ENCODE measurements around the gene FMO4.
A peak's percentile ranks its signal among the peaks of the same experiment; 100 is the strongest.

FMO4 gene, protein sequence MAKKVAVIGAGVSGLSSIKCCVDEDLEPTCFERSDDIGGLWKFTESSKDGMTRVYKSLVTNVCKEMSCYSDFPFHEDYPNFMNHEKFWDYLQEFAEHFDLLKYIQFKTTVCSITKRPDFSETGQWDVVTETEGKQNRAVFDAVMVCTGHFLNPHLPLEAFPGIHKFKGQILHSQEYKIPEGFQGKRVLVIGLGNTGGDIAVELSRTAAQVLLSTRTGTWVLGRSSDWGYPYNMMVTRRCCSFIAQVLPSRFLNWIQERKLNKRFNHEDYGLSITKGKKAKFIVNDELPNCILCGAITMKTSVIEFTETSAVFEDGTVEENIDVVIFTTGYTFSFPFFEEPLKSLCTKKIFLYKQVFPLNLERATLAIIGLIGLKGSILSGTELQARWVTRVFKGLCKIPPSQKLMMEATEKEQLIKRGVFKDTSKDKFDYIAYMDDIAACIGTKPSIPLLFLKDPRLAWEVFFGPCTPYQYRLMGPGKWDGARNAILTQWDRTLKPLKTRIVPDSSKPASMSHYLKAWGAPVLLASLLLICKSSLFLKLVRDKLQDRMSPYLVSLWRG

GRCh38 chr1:171313835-171314320 is at the start of gene FMO4:
Gene FMO4 (plus strand): TSS chr1:171314183. CDS start chr1:171319826, 5,643 bp downstream.
- Histone ChIP-seq H3K9me3 (replicated peaks in 1 of 11) (peaks cover 0 to 13% (median 7%) of the 10 kb centered on the region in 11 experiments; a peak in 16 of 22 replicates), H3K4me3 (peak within 1 kb of the TSS in 3 of 10 experiments; percentile 30 to 45 (median 43); a peak in 6 of 20 replicates), H3K27me3 (no peaks in the 10 kb centered on the region), H4K20me1 (no peaks in the 10 kb centered on the region), H3K9ac (peak within 1 kb of the TSS in 5 of 11 experiments; percentile 27 to 75 (median 53); a peak in 9 of 22 replicates), H3K4me2 (peak within 1 kb of the TSS in 8 of 11 experiments; percentile 0 to 55 (median 18); a peak in 9 of 22 replicates), H3K36me3 (no peaks in the 10 kb centered on the region), H3K4me1 (peaks cover 0 to 16% (median 1%) of the 10 kb centered on the region in 10 experiments; a peak in 4 of 20 replicates), H3K27ac (peak within 1 kb of the TSS in 8 of 11 experiments; percentile 5 to 77 (median 52); a peak in 12 of 22 replicates)
- TF ChIP-seq Cebpa-rat (IDR thresholded peaks at IDR 0.05): no peak

- H3K27ac ChIP-seq: no peak overlapping the region
- H3K27me3 ChIP-seq: no peaks in the 10 kb centered on the region
- H3K4me3 ChIP-seq: no peak overlapping the region
- TF ChIP-seq Cebpa-rat (IDR thresholded peaks at IDR 0.05): no peak
- H3K4me1 ChIP-seq: no peaks in the 10 kb centered on the region
- no peak overlapping the region for H3K4me2 ChIP-seq
- no peaks in the 10 kb centered on the region for H3K36me3 ChIP-seq
- H3K9ac ChIP-seq: no peak overlapping the region
- H3K9me3 ChIP-seq (replicated peaks in 1 of 11): no peaks in the 10 kb centered on the region
- H4K20me1 ChIP-seq: no peaks in the 10 kb centered on the region
Observed at GRCh38 chr1:171265686-171266085, 48.3 kb upstream of the FMO4 start.

GRCh38 chr1:171266930-171267329 is 47.1 kb upstream of the FMO4 start:
- TF ChIP-seq Cebpa-rat (IDR thresholded peaks at IDR 0.05): no peak
- Histone ChIP-seq H4K20me1 (no peaks in the 10 kb centered on the region), H3K4me3 (no peak overlapping the region), H3K36me3 (no peaks in the 10 kb centered on the region), H3K9ac (no peak overlapping the region), H3K9me3 (replicated peaks in 1 of 11) (no peaks in the 10 kb centered on the region), H3K4me2 (no peak overlapping the region), H3K27ac (no peak overlapping the region), H3K27me3 (no peaks in the 10 kb centered on the region), H3K4me1 (no peaks in the 10 kb centered on the region)

DNA sequence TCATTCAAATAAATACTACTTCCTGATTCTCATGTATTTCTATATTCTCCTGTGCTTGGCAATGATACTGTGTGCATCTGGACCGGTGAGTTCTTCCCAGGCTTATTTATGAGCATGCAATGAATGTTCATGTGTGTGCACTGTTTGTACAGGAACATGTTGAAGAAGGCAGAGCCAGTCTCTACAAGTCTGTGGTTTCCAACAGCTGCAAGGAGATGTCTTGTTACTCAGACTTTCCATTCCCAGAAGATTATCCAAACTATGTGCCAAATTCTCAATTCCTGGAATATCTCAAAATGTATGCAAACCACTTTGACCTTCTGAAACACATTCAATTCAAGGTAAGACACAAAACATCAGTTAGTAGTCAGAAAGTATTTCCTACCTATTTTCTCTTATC is 46.6 kb upstream of the FMO4 start:
- Histone ChIP-seq H3K27ac (no peak overlapping the region), H3K4me2 (no peak overlapping the region), H3K9ac (no peak overlapping the region), H3K36me3 (no peaks in the 10 kb centered on the region), H3K4me3 (no peak overlapping the region), H3K4me1 (no peaks in the 10 kb centered on the region), H3K27me3 (no peaks in the 10 kb centered on the region), H3K9me3 (replicated peaks in 1 of 11) (no peaks in the 10 kb centered on the region), H4K20me1 (no peaks in the 10 kb centered on the region)
- TF ChIP-seq Cebpa-rat (IDR thresholded peaks at IDR 0.05): no peak

DNA sequence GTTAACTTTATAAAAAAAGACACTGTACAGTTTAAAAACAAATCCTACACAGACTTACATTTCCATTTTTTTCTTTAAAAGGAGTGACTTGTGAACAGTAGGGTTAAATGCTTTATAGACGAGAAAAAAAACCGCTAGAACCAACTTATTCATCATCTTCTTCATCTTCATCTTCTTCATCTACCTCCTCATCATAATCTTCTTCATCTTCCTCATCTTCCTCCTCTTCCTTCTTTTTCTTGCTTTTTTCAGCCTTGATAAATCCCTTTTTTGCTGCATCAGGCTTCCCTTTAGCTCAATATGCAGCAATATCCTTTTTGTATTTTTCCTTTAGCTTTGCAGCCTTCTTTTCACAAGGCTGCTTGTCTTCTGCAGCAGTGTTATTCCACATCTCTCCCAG is 43.2 kb upstream of the FMO4 start:
- no peak overlapping the region for H3K27ac ChIP-seq
- no peak for TF ChIP-seq Cebpa-rat (IDR thresholded peaks at IDR 0.05)
- no peaks in the 10 kb centered on the region for H3K27me3 ChIP-seq
- H3K4me2 ChIP-seq: no peak overlapping the region
- H3K4me3 ChIP-seq: no peak overlapping the region
- H3K4me1 ChIP-seq: 0 out of 20 replicates have a peak, but pooled peaks cover 0 to 4% (median 0%) of the 10 kb centered on the region in 10 experiments
- no peaks in the 10 kb centered on the region for H4K20me1 ChIP-seq
- H3K9me3 ChIP-seq (replicated peaks in 1 of 11): no peaks in the 10 kb centered on the region
- H3K9ac ChIP-seq: no peak overlapping the region
- no peaks in the 10 kb centered on the region for H3K36me3 ChIP-seq

GRCh38 chr1:171277534-171277933 is 36.4 kb upstream of the FMO4 start:
- Histone ChIP-seq H3K4me1 (peaks cover 0 to 13% (median 0%) of the 10 kb centered on the region in 10 experiments; a peak in 5 of 20 replicates), H3K4me3 (no peak overlapping the region), H3K36me3 (no peaks in the 10 kb centered on the region), H3K9ac (no peak overlapping the region), H3K27ac (no peak overlapping the region), H3K27me3 (no peaks in the 10 kb centered on the region), H4K20me1 (no peaks in the 10 kb centered on the region), H3K9me3 (replicated peaks in 1 of 11) (no peaks in the 10 kb centered on the region), H3K4me2 (no peak overlapping the region)
- TF ChIP-seq Cebpa-rat (IDR thresholded peaks at IDR 0.05): no peak

- Histone ChIP-seq H3K9ac (no peak overlapping the region), H3K36me3 (no peaks in the 10 kb centered on the region), H3K4me2 (peak overlapping the region in 4 of 11 experiments; percentile 13 to 53 (median 20); a peak in 7 of 22 replicates), H3K27me3 (no peaks in the 10 kb centered on the region), H3K4me1 (peaks cover 0 to 16% (median 0%) of the 10 kb centered on the region in 10 experiments; a peak in 5 of 20 replicates), H3K27ac (no peak overlapping the region), H3K9me3 (replicated peaks in 1 of 11) (no peaks in the 10 kb centered on the region), H3K4me3 (no peak overlapping the region), H4K20me1 (no peaks in the 10 kb centered on the region)
- TF ChIP-seq Cebpa-rat (IDR thresholded peaks at IDR 0.05): no peak
Observed at GRCh38 chr1:171279234-171279633, 34.7 kb upstream of the FMO4 start.

- no peaks in the 10 kb centered on the region for H4K20me1 ChIP-seq
Observed at GRCh38 chr1:171279678-171280077, 34.3 kb upstream of the FMO4 start.

DNA sequence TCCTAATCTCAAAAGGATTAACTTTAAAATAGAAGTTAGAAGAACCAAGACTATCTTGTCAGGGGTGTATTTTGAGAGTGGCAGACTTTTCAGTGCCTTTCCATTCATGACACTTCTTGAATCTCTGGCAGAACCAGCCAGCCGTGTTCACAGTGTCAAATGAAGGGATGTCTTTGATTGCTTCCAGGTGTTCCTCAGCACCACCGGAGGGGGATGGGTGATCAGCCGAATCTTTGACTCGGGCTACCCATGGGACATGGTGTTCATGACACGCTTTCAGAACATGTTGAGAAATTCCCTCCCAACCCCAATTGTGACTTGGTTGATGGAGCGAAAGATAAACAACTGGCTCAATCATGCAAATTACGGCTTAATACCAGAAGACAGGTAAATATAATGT is 33.4 kb upstream of the FMO4 start:
- no peak overlapping the region for H3K9ac ChIP-seq
- H3K4me2 ChIP-seq: no peak overlapping the region
- no peaks in the 10 kb centered on the region for H3K9me3 ChIP-seq (replicated peaks in 1 of 11)
- H4K20me1 ChIP-seq: no peaks in the 10 kb centered on the region
- peaks cover 0 to 22% (median 0%) of the 10 kb centered on the region in 10 experiments; a peak in 6 of 20 replicates for H3K4me1 ChIP-seq
- no peaks in the 10 kb centered on the region for H3K27me3 ChIP-seq
- no peak overlapping the region for H3K27ac ChIP-seq
- TF ChIP-seq Cebpa-rat (IDR thresholded peaks at IDR 0.05): no peak
- no peaks in the 10 kb centered on the region for H3K36me3 ChIP-seq
- no peak overlapping the region for H3K4me3 ChIP-seq

More at GRCh38 chr1:171279678-171280077, 34.3 kb upstream of the FMO4 start:
- Histone ChIP-seq H3K36me3 (no peaks in the 10 kb centered on the region), H3K27me3 (no peaks in the 10 kb centered on the region), H3K4me1 (peaks cover 0 to 16% (median 0%) of the 10 kb centered on the region in 10 experiments; a peak in 5 of 20 replicates), H3K4me3 (no peak overlapping the region), H3K4me2 (peak overlapping the region in 4 of 11 experiments; percentile 13 to 53 (median 20); a peak in 7 of 22 replicates), H3K9me3 (replicated peaks in 1 of 11) (no peaks in the 10 kb centered on the region), H3K27ac (no peak overlapping the region), H3K9ac (no peak overlapping the region)
- TF ChIP-seq Cebpa-rat (IDR thresholded peaks at IDR 0.05): no peak
